GM12872 (cell line): ENCODE data around the gene COPS9.

Experiments
- TF ChIP-seq, protein P1 (sequence below): IDR thresholded peaks from 3 replicates; pipeline ENCODE4 v1.5.1; 2011; ENCODE audit warnings: low read depth, mild to moderate bottlenecking, low read length, moderate library complexity; ENCODE audit not compliant: insufficient read depth

The COPS9 gene

DNA sequence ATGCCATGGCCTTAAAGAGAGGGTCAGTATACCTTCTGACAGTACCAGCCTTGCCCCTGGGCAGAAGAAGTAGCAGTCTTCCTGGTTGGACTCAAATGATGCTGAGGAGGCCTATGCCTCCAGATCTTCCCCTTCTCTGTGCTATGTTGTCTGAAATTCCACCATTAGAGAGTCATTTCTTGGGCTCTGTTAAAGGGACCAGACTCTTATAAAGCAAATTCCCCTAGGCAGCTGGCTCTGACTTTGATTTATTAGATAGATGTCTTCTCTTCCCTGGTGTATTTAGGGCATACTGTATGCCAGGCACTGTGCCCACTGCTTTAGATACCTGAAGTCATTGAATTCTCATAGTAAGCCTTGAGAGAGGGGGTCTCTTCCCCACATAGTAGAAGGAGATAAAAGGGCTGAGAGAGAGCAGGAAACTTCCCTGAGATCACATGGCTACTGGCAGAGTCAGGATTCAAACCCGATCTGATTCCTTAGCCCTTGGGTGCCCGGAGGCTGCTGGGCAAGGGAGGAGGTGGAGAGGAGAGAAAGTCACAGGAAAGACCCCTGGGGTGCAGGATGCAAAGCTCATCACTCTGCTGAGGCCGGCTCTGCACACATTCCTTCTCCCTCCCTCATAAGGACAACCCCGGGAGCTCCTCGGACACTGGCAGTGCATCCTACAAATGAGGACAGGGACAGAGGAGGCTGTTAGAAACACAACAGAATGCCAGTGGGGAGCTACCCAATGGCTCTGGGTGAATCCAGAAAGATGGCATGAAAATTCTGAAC, 23.0 kb downstream of the COPS9 start:
- TF ChIP-seq, protein P1, sequence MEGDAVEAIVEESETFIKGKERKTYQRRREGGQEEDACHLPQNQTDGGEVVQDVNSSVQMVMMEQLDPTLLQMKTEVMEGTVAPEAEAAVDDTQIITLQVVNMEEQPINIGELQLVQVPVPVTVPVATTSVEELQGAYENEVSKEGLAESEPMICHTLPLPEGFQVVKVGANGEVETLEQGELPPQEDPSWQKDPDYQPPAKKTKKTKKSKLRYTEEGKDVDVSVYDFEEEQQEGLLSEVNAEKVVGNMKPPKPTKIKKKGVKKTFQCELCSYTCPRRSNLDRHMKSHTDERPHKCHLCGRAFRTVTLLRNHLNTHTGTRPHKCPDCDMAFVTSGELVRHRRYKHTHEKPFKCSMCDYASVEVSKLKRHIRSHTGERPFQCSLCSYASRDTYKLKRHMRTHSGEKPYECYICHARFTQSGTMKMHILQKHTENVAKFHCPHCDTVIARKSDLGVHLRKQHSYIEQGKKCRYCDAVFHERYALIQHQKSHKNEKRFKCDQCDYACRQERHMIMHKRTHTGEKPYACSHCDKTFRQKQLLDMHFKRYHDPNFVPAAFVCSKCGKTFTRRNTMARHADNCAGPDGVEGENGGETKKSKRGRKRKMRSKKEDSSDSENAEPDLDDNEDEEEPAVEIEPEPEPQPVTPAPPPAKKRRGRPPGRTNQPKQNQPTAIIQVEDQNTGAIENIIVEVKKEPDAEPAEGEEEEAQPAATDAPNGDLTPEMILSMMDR = no peak

DNA sequence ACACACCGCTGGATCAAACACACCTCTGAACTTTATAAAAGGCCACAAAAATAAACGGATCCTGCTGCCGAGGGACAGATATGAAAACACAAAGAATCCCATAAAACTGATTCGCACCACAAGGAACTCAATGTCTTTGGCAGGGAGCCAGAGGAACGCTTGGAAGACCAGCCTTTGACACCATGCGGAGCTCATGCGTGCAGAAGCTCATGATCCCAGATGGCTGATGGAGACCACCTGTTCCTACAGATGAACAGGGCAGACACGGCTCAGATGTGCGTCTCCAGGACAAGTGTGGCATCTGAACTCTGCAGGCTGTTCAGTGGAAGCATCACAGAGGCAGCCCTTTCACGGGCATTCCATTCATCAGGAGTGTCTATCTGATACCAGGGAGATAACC, 24.9 kb downstream of the COPS9 start:
- TF ChIP-seq, protein P1 = no peak

DNA sequence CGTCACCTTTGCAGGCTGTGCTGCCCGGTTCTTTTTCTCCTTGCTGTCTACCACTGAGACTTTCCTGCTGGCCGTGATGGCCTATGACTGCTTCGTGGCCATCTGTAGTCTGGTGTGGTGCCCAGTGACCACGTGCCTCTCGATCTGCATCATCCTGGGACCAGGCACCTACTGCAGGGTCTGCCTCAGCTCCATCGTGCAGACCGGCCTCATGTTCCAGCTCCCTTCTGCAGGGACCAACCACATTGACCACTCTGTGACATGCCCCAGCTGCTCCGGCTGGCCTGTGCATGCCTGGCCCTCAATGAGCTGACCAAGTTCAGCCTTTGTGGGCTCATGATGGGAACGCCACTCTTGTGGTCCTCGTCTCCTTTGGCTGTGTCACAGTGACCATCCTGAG, 26.7 kb downstream of the COPS9 start:
- TF ChIP-seq, protein P1 = no peak

DNA sequence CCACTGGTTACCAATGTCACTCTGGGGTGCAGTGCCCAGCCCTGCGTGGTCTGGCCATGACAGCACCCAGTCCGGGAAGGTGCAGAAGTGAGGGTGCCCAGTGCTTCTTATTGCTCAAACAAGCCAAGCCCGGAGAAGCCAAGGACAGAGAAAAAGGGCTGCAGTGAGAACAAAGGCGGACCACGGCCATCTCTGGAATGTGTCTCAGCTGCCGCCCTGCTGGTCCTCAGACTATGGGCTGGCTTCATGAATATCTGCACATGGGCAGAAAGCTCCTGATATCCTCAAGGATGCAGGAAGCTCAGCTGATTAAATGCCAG, 28.7 kb downstream of the COPS9 start:
- TF ChIP-seq, protein P1 = no peak

DNA sequence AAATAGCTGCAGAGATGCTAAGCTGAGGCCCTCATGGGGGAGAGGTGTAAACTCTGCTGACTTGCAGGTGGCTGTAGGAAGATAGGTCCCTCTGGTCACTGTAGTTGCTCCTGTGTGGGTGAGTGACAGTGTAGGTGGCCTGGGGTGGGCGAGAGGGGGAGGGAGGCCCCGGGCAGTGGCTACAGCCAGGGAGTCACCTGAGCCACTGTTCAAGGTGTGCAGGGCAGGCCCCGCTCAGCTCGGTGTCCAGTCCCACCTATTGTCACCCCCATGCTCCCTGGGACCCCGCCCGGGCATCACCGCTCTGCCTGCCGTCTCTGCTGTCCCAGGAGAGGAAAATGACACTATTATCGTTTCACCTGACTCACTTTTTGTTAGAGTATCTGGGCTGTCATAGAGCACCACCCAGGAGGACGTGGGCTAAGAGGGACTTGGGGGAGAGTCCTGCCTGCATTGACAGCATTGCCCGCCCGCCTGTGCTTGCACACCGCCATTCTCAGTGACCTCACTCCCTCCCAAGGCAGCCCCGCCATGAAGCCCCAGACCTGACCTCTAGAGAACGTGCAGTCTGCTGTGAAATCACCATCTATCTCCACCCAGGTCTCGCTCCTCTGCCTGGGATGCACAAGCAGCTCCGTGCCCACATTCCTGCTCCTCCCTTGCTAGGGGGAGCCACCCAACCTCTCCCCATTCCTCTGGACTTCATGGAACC, 29.2 kb downstream of the COPS9 start:
- TF ChIP-seq, protein P1 = no peak

DNA sequence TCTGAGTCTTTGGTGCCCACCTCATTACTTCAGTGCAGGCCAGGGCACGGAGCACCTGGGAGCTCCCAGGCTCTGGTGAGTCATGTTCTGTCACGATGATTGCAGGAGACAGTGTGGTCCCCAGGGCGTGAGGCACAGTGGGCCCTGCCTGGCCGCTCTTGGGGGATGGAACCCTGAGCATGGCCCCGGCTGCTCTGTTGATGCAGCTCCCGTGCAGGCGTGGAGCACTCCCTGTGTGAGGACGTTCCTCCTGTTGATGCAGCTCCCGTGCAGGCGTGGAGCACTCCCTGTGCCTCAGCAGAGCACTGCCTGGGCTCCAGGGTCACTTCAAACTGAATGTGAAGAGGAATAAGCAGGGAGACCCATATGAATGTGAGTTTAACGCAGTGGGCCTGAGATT, 30.1 kb downstream of the COPS9 start:
- TF ChIP-seq, protein P1 = no peak

DNA sequence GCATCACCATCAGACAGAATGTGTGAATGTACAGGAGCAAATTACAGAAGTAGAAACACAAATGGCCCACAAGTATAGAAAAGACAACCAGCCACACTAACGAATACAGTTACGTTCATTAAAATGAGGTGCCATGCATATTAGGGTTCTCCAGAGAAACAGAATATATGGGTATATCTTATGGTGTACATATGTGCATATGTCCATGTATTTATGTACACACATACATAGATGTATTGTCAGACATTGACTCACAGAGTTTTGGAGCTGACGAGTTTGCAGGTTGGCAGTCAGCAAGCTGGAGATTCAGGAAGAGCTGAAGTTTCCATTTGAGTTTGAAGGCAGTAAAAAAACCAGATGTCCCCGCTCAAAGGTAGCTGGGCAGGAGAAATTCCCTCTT, 33.0 kb downstream of the COPS9 start:
- TF ChIP-seq, protein P1 = no peak
